Ectodermal cell (in vitro differentiated cells): ENCODE measurements around the gene ZFP36L2.

Experiments used
- H3K27ac ChIP-seq: 2 replicates; pipeline ENCODE4 v1.7.0; 2013; ENCODE audit warnings: mild to moderate bottlenecking, low read depth, low read length; ENCODE audit not compliant: insufficient read depth, poor library complexity, severe bottlenecking
- H3K27me3 ChIP-seq: 2 replicates; pipeline ENCODE4 v1.7.0; 2013; ENCODE audit warnings: mild to moderate bottlenecking, low read length; ENCODE audit not compliant: insufficient read depth, control insufficient read depth, poor library complexity, severe bottlenecking
- H3K36me3 ChIP-seq: one replicate; pipeline ENCODE4 v1.7.0; 2013; ENCODE audit warnings: low read length; ENCODE audit not compliant: control insufficient read depth, insufficient read depth
- H3K4me1 ChIP-seq: one replicate; pipeline ENCODE4 v1.7.0; 2013; ENCODE audit warnings: low read length; ENCODE audit not compliant: control insufficient read depth, insufficient read depth
- H3K4me3 ChIP-seq: 2 replicates; pipeline ENCODE4 v1.7.0; 2013; ENCODE audit warnings: low read depth, low read length, control low read depth; ENCODE audit not compliant: insufficient read depth
- H3K9me3 ChIP-seq: 2 replicates; pipeline ENCODE4 v1.7.0; 2013; ENCODE audit warnings: mild to moderate bottlenecking, low read length, moderate library complexity; ENCODE audit not compliant: control insufficient read depth
- WGBS, 2 experiments: methylation state at CpG; one replicate each; pipeline ENCODE4 v1.1.7; 2013; ENCODE audit warnings: missing lambda C conversion rate in 2 of 2; 5-methylcytosine and 5-hydroxymethylcytosine counted together

The ZFP36L2 gene

GRCh38 chr2:43175876-43176275 lies 50.5 kb downstream of the ZFP36L2 start:
- Histone ChIP-seq H3K4me3 (no peak overlapping the region), H3K36me3 (no peaks in the 10 kb centered on the region), H3K4me1 (peaks cover 24% of the 10 kb centered on the region), H3K9me3 (no peaks in the 10 kb centered on the region), H3K27ac (no peak overlapping the region), H3K27me3 (no peaks in the 10 kb centered on the region)
- WGBS, 2 experiments, result 92 to 95% methylated on average over 9 of the region's 9 CpGs

GRCh38 chr2:43175020-43175441 lies 51.4 kb downstream of the ZFP36L2 start:
- Histone ChIP-seq H3K9me3 (no peaks in the 10 kb centered on the region), H3K36me3 (no peaks in the 10 kb centered on the region), H3K27me3 (no peaks in the 10 kb centered on the region), H3K4me3 (no peak overlapping the region), H3K27ac (no peak overlapping the region), H3K4me1 (peaks cover 18% of the 10 kb centered on the region)
- WGBS, 2 experiments, result 6 to 17% methylated on average over 1 of the region's 1 CpG

- no peaks in the 10 kb centered on the region for H3K9me3 ChIP-seq
- no peak overlapping the region for H3K27ac ChIP-seq
- 57 to 68% methylated on average over 9 of the region's 9 CpGs for WGBS, 2 experiments
- H3K27me3 ChIP-seq, result no peaks in the 10 kb centered on the region
- peaks cover 13% of the 10 kb centered on the region for H3K4me1 ChIP-seq
- no peaks in the 10 kb centered on the region for H3K36me3 ChIP-seq
- H3K4me3 ChIP-seq, result no peak overlapping the region
These were observed 52.0 kb downstream of the ZFP36L2 start for GRCh38 chr2:43174368-43174916.
